ENCODE data around the gene ANP32A.

Gene ANP32A

GRCh38 chr15:68819495-68820294 is 1.0 kb downstream of the ANP32A start:
- DNase-seq, result peak; percentile 77

- DNase-seq, result peak; percentile 77
These were observed 1.8 kb downstream of the ANP32A start for GRCh38 chr15:68818769-68819494.

GRCh38 chr15:68818066-68818768 is 2.5 kb downstream of the ANP32A start:
- peak; percentile 90 for DNase-seq

- peak; percentile 68 for DNase-seq
These were observed 3.2 kb downstream of the ANP32A start for GRCh38 chr15:68817304-68818065.

GRCh38 chr15:68816795-68817303 is 3.8 kb downstream of the ANP32A start:
- no peak for DNase-seq

- DNase-seq, result no peak
These were observed 4.5 kb downstream of the ANP32A start for GRCh38 chr15:68816158-68816557.

- DNase-seq, result peak; percentile 39
These were observed 5.1 kb downstream of the ANP32A start for GRCh38 chr15:68815598-68815997.

GRCh38 chr15:68814596-68814995 is 6.1 kb downstream of the ANP32A start:
- no peak for DNase-seq

- DNase-seq, result peak; percentile 50
These were observed 7.9 kb downstream of the ANP32A start for GRCh38 chr15:68812597-68813431.

GRCh38 chr15:68812069-68812468 is 8.6 kb downstream of the ANP32A start:
- no peak for DNase-seq

- DNase-seq, result no peak
These were observed 11.2 kb downstream of the ANP32A start for GRCh38 chr15:68809517-68809916.

- DNase-seq, result no peak
These were observed 11.9 kb downstream of the ANP32A start for GRCh38 chr15:68808770-68809169.

- DNase-seq, result no peak
These were observed 12.6 kb downstream of the ANP32A start for GRCh38 chr15:68808091-68808490.

GRCh38 chr15:68807249-68807648 is 13.4 kb downstream of the ANP32A start:
- no peak for DNase-seq

GRCh38 chr15:68806220-68807060 is 14.3 kb downstream of the ANP32A start:
- no peak for DNase-seq

GRCh38 chr15:68802373-68802772 is 18.3 kb downstream of the ANP32A start:
- no peak for DNase-seq

GRCh38 chr15:68801572-68802148 is 19.0 kb downstream of the ANP32A start:
- DNase-seq, result no peak

GRCh38 chr15:68800875-68801274 is 19.8 kb downstream of the ANP32A start:
- DNase-seq, result no peak

- no peak for DNase-seq
These were observed 22.2 kb downstream of the ANP32A start for GRCh38 chr15:68798346-68799094.
